ENCODE results near the gene APLP1. TPM values are rescaled to one million over a fixed set of nuclear protein-coding genes. Genes with fewer than 3 reads are reported as not detected.
A peak's percentile ranks its signal among the peaks of the same experiment; 100 is the strongest.

The APLP1 gene
- total RNA-seq, 1 experiment from 2014 or later, result 2.0 TPM

DNA sequence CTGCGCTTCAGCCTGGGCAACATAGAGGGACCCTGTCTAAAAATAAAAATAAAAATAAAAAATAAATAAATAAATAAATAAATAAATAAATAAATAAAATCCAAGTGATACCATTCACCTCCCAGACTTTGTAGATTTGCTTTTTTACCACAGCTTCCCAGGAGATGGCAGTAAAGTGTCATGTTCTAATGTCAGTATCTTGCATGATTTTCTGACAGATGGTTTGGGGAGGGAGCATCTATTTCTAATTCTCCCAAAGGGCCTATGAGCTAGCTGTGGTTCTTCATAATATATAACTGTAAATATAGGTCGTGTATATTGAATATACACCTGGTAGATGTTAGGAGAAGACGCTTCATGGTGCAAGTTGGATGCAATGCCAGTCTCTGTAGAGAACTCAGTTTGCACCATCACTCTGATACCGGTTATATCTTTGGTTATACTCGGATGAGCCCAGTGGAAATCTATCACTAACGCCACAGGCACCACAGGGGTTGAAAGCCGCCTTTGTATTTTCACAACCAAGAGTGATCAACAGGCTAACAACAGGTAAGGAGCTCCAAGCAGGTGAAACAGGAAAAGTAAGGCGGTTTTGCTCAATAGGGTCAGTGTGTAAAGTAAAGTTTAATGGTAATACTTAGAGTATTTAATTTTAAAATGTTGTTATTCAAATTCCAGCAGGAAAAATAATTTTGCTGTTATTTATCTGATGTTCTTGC is 13.9 kb downstream of the APLP1 start:
- H3K4me2 ChIP-seq, result no peak overlapping the region
- no peaks in the 10 kb centered on the region for H3K36me3 ChIP-seq (ENCODE audit: low read depth)
- TF ChIP-seq EZH2 (IDR thresholded peaks at IDR 0.05; ENCODE audit: low read depth), result no peak
- TF ChIP-seq, protein P1, sequence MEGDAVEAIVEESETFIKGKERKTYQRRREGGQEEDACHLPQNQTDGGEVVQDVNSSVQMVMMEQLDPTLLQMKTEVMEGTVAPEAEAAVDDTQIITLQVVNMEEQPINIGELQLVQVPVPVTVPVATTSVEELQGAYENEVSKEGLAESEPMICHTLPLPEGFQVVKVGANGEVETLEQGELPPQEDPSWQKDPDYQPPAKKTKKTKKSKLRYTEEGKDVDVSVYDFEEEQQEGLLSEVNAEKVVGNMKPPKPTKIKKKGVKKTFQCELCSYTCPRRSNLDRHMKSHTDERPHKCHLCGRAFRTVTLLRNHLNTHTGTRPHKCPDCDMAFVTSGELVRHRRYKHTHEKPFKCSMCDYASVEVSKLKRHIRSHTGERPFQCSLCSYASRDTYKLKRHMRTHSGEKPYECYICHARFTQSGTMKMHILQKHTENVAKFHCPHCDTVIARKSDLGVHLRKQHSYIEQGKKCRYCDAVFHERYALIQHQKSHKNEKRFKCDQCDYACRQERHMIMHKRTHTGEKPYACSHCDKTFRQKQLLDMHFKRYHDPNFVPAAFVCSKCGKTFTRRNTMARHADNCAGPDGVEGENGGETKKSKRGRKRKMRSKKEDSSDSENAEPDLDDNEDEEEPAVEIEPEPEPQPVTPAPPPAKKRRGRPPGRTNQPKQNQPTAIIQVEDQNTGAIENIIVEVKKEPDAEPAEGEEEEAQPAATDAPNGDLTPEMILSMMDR (conservative IDR thresholded peaks at IDR 0.05), result peak; percentile 74
- H4K20me1 ChIP-seq (ENCODE audit: insufficient read depth), result no peaks in the 10 kb centered on the region
- no peaks in the 10 kb centered on the region for H3K79me2 ChIP-seq (ENCODE audit: low read depth)
- no peaks in the 10 kb centered on the region for H3K9me2 ChIP-seq (ENCODE audit: insufficient read depth)
- CTCF ChIA-PET, result interaction anchor here (2.1 kb wide), 1 partner anchor 49 kb away, joined by 7 read pairs; no protein-coding TSS in a partner anchor
- peak in 1 of 2 experiments; percentile 33 for DNase-seq
- POLR2A ChIA-PET (ENCODE audit: unreplicated experiment), result interaction anchor here (0.6 kb wide), 2 partner anchors 159 to 328 kb away, joined by 3 to 17 read pairs; no protein-coding TSS in a partner anchor
- no TSS peak for BruUV-seq (replicated peaks)
- H3K27ac ChIP-seq, result no peak overlapping the region
- H3F3A ChIP-seq (ENCODE audit: insufficient read depth, low read depth), result no peaks in the 10 kb centered on the region
- no peaks in the 10 kb centered on the region for H3K9me3 ChIP-seq (ENCODE audit: insufficient read depth, low read depth)
- no peak overlapping the region for H2AFZ ChIP-seq
- intact Hi-C loops (cut with micrococcal nuclease; ENCODE audit: unreplicated experiment), result loop anchor here (1.0 kb wide), 1 partner anchor 49 kb away; no protein-coding TSS in a partner anchor
- H3K4me1 ChIP-seq (replicated peaks; ENCODE audit: insufficient read depth), result no peaks in the 10 kb centered on the region
- no peak overlapping the region for H3K4me3 ChIP-seq
- peaks cover 23% of the 10 kb centered on the region for H3K27me3 ChIP-seq (ENCODE audit: insufficient read depth, low read depth)

DNA sequence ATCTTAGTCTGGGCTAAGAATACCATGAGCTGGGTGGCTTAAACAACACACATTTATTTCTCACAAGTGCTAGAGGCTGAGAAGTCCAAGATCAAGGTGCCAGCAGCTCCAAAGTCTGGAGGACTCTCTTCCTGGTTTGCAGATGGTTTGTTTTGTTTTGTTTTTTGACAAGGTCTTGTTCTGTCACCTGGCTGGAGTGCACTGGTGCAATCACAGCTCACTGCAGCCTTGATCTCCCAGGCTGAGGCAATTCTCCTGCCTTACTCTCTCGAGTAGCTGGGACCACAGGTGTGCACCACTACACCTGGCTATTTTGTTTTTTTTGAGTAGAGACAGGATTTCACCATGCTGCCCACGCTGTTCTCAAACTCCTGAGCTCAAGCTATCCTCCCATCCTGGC is 15.5 kb downstream of the APLP1 start:
- intact Hi-C loops (cut with micrococcal nuclease; ENCODE audit: unreplicated experiment), result no loop called here
- Histone ChIP-seq H3K36me3 (ENCODE audit: low read depth) (no peaks in the 10 kb centered on the region), H3K27ac (no peak overlapping the region), H3K9me3 (ENCODE audit: insufficient read depth, low read depth) (no peaks in the 10 kb centered on the region), H3K4me1 (replicated peaks; ENCODE audit: insufficient read depth) (no peaks in the 10 kb centered on the region), H3K27me3 (ENCODE audit: insufficient read depth, low read depth) (peaks cover 7% of the 10 kb centered on the region; the same call in 1 of the 2 replicates), H3K4me3 (no peak overlapping the region), H3K4me2 (no peak overlapping the region), H3K9me2 (ENCODE audit: insufficient read depth) (no peaks in the 10 kb centered on the region), H3K79me2 (ENCODE audit: low read depth) (no peaks in the 10 kb centered on the region), H2AFZ (no peak overlapping the region), H4K20me1 (ENCODE audit: insufficient read depth) (no peaks in the 10 kb centered on the region), H3F3A (ENCODE audit: insufficient read depth, low read depth) (no peaks in the 10 kb centered on the region)
- no peak for TF ChIP-seq EZH2 (IDR thresholded peaks at IDR 0.05; ENCODE audit: low read depth)
- TF ChIP-seq, protein P1 (conservative IDR thresholded peaks at IDR 0.05), result no peak
- CTCF ChIA-PET, result interaction anchor here (1.1 kb wide), 1 partner anchor 47 kb away, joined by 4 read pairs; no protein-coding TSS in a partner anchor
- POLR2A ChIA-PET (ENCODE audit: unreplicated experiment), result no interaction called here
- no TSS peak for BruUV-seq (replicated peaks)
- DNase-seq, result no peak

DNA sequence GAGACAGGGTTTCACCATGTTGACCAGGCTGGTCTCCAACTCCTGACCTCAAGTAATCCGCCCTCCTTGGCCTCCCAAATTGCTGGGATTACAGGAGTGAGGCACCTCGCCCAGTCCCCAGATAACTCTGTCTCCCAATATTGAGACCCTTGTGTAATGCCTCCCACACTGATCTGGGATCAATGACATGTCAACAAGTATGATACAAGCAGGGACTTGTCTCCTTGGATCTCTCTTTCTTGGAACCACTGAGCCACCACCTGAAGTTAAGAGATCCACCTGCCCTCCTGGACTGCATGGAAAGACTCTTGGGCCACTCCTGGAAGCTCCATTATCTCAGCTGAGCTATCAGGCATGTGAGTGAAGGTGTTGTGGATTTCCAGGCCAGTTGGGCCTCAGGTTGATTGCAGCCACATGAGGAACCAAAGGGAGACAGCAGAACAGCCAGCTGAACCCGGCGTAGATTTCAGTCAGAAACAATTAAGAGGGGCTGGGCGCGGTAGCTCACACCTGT is 16.9 kb downstream of the APLP1 start:
- Histone ChIP-seq H3K27me3 (ENCODE audit: insufficient read depth, low read depth) (no peaks in the 10 kb centered on the region), H3K4me3 (no peak overlapping the region), H3K4me1 (replicated peaks; ENCODE audit: insufficient read depth) (no peaks in the 10 kb centered on the region), H4K20me1 (ENCODE audit: insufficient read depth) (no peaks in the 10 kb centered on the region), H3K27ac (no peak overlapping the region), H3K79me2 (ENCODE audit: low read depth) (no peaks in the 10 kb centered on the region), H3K4me2 (no peak overlapping the region), H3F3A (ENCODE audit: insufficient read depth, low read depth) (no peaks in the 10 kb centered on the region), H3K9me2 (ENCODE audit: insufficient read depth) (no peaks in the 10 kb centered on the region), H2AFZ (no peak overlapping the region), H3K9me3 (ENCODE audit: insufficient read depth, low read depth) (no peaks in the 10 kb centered on the region), H3K36me3 (ENCODE audit: low read depth) (no peaks in the 10 kb centered on the region)
- no TSS peak for BruUV-seq (replicated peaks)
- intact Hi-C loops (cut with micrococcal nuclease; ENCODE audit: unreplicated experiment), result no loop called here
- ChIA-PET CTCF (no interaction called here), POLR2A (ENCODE audit: unreplicated experiment) (no interaction called here)
- DNase-seq, result no peak
- TF ChIP-seq, protein P1 (conservative IDR thresholded peaks at IDR 0.05), result no peak
- TF ChIP-seq EZH2 (IDR thresholded peaks at IDR 0.05; ENCODE audit: low read depth), result no peak
